Measurements from ENCODE around the gene PFN3.

DNA sequence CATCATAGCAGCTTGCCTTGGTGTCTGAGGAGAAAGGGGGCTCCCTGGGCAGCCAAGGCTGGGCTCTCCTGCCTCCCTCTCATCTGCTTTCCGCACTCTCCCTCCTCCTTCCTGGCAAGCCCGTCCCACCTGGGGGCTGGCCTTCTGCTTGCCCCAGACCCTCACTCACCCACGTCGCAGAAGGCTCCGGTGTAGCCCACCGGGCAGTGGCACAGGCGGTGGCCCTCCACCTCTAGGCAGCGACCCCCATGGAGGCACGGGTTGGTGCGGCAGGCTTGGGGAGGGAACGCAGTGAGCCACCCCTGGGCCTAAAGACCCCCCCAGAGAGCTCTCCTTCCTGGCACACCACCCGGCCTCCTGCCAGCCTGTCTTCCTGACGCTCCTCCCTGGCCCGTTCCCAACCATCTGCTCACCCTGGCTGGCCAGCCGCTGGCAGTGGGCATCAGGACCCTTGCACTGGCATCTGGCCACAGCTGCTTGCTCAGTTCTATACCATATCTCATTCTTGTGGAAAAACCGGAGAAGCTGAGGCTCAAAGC, 4.2 kb upstream of the PFN3 start:
- TF ChIP-seq GATA2 (IDR thresholded peaks at IDR 0.05; ENCODE audit: low read depth, low read length) (no peak), GATA3 (IDR thresholded peaks at IDR 0.05; ENCODE audit: low read depth, low read length) (no peak)

Data from SH-SY5Y (cell line).